Measurements from ENCODE around the gene PWP2.
"Not testable (repeated sequence)": the region's sequence is repeated elsewhere in the genome, so short reads cannot be mapped to it uniquely, and the experiment has no call there.

PWP2 gene

GRCh38 chr21:44139787-44140551, 32.8 kb downstream of the PWP2 start:
- DNase-seq: peak in 1 of 2 donors; percentile 24

DNA sequence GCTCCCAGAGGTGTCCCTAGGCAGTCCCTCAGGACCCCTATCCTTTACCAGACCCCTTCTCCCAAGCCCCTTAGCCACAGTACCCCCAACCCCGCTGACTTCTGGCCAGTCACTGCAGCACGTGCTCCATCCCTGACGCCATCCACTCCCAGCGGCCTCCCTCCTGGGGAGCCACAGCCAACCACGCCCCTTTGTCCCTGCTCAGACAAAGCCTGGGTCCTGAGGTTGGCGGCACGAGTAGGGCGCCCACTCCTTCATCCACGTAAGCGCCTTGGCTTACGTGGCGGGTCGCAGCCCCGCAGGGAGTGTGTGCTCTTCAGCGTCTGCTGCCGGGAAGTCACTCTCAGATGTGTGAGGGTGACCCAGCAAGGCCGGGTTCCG, 33.3 kb downstream of the PWP2 start:
- not testable (repeated sequence) for DNase-seq

- not testable (repeated sequence) for DNase-seq
Observed at GRCh38 chr21:44142470-44142869, 35.3 kb downstream of the PWP2 start.

DNA sequence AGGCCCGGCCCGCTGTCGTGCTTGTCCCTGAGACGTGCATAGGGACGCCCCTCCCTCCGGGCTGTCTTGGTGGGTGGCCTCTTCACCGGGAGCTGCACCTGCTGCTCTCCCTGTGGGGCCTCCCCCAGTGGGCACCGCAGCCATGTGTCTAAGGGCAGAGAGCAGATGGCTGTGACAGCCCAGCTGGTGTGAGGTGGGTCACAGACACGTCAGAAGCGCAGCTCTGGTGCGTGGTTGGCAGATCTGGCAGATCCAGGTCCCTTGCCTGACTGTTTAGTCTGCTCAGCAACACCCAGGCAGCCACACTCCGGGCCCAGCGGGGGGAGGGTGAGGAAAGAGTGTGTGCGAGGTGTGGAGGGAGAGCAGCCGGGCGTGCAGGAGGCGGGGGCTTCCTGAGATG, 36.2 kb downstream of the PWP2 start:
- not testable (repeated sequence) for DNase-seq

DNA sequence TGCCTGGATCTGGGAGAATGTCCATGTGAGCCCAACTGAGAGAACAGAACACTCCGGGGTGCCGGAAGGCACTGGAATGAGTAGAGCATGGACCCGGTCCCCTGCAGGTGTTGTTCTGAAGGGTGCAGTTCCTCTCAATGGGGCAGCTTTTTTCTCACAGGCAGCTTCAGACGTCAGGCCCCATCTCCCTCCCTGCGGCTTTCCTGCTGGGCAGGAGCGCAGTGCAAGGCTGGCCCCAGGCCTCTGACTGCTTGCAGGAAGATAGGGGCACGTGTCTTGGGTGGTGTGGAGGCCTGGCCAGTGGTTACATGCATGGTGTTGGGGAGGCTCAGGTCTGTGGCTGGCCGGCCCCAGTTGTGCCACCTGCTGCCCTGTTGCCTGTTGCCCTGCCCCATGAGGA, 36.8 kb downstream of the PWP2 start:
- not testable (repeated sequence) for DNase-seq

- not testable (repeated sequence) for DNase-seq
Observed at GRCh38 chr21:44144784-44145602, 37.8 kb downstream of the PWP2 start.

DNA sequence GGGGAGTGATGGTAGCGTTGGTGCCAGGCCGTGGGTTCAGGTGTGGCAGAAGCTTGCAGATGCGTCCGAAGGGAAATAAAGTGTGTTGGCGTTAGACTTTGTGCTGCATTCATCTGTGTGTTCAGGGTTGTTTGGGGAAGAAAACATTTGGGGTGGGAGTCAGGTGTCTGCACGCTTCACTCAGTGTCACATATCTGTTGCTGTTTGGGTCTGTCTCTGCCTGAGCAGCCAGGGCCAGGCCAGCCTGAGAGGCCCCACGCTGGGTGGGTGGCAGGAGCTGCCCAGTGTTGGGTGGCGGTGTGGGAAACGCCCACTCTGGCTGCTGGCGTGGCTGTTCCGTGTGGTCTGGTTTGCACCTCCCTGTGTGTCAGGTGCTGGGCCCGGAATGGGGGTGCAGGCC, 38.4 kb downstream of the PWP2 start:
- not testable (repeated sequence) for DNase-seq

- DNase-seq: not testable (repeated sequence)
Observed at GRCh38 chr21:44147108-44147507, 39.9 kb downstream of the PWP2 start.

- DNase-seq: not testable (repeated sequence)
Observed at GRCh38 chr21:44150255-44150654, 43.1 kb downstream of the PWP2 start.

GRCh38 chr21:44153214-44153888, 46.2 kb downstream of the PWP2 start:
- peak in 1 of 2 donors; percentile 18 for DNase-seq

DNA sequence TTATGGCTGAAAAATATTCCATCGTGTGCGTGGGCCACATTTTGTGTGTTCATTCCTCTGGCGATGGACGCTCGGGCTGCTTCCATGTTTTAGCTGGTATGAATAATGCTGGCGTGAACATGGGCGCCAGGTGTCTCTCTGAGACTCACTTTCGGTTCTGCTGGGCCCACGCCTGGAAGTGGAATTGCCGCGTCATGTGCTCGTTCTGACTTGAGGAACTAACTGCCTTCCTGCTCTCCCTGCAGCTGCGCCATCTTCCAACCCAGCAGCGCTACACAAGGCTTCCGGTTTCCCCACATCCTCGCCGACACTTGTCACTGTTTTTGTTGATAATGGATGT, 46.7 kb downstream of the PWP2 start:
- not testable (repeated sequence) for DNase-seq

DNA sequence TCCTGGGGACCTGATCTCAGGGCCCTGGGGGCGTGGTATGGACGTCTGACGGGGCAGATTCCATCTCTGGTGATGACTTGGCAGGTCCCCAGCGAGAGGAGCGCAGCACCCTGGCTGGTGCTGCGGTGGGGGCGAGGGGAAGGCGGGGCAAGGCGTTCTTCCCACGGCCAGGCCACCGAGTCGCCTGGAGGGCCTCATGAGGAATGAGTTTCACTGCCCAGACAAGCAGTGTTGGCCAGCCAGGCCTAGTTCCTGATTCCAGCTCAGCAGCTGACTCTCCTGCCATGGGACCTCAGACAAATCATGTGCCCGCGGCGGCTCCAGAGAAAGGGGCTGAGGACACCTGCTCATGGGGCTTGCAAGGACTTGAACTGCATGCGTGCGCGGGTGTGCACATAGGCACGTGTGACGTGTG, 47.6 kb downstream of the PWP2 start:
- DNase-seq: not testable (repeated sequence)

DNA sequence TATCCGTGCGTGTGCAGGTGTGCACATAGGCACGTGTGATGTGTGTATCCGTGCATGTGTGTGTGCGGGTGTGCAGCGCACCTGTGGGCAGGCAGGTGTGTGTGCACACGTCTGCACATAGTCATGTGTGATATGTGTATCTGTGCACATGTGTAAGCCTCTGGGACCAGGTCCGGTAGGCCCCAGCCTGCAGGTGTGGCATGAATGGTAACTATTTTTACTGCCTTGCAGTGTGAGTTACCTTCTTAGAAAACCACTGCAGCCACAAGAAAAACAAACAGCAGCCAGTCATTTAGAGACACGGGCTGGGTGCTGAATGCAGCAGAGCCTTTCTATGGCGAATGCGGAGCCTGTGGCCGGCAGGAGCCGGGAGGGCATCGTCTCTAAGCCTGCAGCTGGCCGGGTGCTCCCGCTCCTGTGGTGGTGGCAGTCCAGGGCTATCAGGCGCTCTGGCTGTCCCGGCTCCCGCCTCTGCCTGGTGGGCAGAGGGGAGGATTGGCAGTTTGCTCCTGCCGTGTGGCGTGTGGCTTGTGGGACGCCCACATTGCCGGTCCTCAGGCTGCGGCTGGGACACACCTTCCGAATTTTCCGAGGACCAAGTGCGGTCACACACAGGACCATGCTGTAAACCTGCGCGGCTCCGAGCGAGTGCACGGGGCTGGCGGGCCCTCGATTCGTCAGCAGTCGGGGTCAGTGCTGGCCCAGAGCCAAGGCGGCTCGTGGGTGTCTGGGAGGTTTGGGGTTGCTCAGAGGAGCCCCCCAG, 48.2 kb downstream of the PWP2 start:
- not testable (repeated sequence) for DNase-seq

DNA sequence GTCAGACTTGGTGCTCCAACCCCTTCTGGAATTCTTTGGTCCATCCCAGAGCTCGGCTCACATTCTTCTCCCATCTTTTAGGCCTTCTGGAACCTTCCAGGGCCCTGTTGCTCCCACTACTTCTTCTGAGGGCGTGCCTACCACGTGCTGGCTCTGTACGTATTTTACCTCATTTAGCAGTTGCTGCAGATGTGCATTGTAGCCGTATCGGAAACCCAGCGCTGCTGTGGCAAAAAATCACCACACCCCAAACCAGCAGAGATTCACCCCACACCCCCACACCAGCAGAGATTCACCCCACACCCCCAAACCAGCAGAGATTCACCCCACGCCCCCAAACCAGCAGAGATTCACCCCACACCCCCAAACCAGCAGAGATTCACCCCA, 48.8 kb downstream of the PWP2 start:
- not testable (repeated sequence) for DNase-seq

DNA sequence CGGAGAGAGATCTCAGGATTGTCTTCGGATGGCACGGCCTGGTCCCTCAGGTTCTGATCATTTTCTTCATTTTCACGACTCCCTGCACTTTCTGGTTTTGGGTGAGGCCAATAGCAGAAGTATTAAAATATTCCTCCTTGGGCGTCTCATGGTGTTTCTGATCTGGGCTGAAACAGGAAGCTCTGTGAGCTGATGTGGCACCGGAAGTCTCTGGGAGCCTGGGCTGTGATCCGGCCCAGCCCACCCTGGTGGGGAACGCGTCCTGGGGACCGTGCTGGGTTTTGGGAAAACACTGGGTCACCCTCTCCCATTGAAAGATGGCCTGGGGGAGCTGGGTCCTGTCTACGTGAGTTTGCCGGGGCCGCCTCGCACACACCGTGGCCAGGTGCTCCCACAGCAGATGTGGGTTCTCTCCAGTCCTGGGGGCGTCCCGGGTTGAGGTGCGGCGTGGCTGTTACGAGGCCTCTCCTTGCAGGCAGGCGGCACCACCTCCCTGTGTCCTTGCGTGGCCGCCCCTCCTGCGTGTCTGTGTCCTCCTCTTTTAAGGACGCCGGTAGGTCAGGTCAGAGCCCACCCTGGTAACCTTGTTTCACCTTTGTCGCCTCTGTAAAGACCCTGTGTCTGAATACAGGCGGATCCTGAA, 50.4 kb downstream of the PWP2 start:
- DNase-seq: not testable (repeated sequence)

- peak in 1 of 2 donors; percentile 0 for DNase-seq
Observed at GRCh38 chr21:44158082-44158468, 50.9 kb downstream of the PWP2 start.

- DNase-seq: not testable (repeated sequence)
Observed at GRCh38 chr21:44159349-44160297, 52.4 kb downstream of the PWP2 start.

DNA sequence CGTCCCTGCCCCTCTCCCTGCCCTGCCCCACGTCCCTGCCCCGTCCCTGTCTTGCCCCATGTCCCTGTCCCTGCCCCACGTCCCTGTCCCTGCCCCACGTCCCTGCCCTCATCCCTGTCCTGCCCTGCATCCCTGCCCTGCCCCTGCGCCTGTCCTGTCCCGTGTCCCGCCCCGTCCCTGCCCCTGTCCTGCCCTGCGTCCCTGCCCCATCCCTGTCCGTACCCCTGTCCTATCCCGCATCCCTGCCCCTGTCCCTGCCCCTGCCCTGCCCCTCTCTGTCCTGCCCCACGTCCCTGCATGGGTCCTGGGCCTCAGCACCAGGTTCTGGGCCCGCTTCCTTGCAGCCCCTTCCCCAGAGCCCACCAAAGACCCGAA, 53.1 kb downstream of the PWP2 start:
- not testable (repeated sequence) for DNase-seq

- DNase-seq: not testable (repeated sequence)
Observed at GRCh38 chr21:44160821-44161220, 53.6 kb downstream of the PWP2 start.

GRCh38 chr21:44163167-44163653, 56.0 kb downstream of the PWP2 start:
- DNase-seq: not testable (repeated sequence)

DNA sequence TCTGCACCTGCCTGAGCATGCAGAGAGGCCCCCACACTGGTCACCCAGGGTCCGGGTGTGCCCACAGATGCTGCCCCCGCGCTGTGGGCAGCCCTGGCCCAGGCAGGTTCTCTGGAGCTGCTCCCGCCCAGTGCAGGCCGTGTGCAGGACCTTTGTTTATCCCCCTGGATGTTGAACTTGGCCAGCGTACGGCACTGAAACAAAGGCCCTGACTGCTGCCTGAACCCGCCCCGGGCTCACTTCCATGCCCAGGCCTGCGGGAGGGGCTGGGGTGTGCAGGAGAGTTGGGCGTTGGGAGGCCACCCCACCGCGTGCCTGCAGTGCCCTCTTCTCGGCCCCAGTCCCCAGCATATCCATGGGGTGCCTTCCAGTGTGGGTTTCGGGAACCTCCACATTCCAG, 58.7 kb downstream of the PWP2 start:
- not testable (repeated sequence) for DNase-seq

Measured in inflammatory macrophage treated with lipopolysaccharide for 1 hour (primary cell).